HG03095 (cell line): Measurements from ENCODE around the gene TTC34.
"Not testable (repeated sequence)": the region's sequence is repeated elsewhere in the genome, so short reads cannot be mapped to it uniquely, and the experiment has no call there.

Source experiments
- ATAC-seq: cut with Tn5 transposase; IDR thresholded peaks from one replicate; pipeline ENCODE4 v1.9.1; 2021; ENCODE audit warnings: moderate library complexity; ENCODE audit not compliant: unreplicated experiment

Gene TTC34

DNA sequence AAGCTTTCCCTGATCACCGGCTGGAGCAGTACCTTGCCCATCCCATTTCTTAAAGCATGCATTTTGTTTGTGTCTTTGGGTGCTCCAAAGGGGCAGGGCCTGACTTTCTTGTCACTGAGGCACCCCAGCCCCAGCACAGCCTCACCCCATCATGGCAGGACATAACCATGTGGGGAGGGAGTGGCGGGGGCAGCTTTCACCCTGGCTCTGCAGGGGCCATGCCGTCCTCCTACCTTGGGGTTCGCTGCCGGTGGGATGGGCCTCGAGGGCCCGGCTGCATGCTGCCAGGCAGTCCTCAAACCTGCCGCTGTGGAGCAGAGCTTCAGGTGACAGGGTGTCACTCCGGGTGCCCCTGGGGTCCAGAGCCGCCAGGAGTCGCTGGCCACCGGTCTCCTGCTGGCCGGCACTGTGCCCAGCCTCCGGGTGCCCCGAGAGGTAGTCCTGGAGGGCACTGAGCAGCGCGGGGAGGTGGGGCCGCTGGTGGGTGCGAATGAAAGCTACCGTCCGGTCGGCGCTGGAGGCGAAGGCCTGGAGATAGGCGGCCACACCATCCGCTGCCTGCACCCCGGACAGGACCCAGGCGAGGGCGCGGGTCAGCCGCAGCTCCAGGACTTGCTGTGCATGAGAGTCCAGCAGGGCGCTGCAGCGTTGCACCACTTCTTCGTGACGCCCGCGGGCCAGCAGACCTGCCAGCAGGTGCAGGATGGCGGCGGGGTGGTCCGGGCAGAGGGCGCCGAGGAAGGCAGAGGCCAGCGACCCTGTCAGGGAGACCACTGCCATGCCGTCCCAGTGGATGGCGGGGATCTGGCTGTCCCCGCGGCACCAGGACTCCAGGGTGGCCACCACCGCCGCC is 1.5 kb downstream of the TTC34 start:
- no peak for ATAC-seq

DNA sequence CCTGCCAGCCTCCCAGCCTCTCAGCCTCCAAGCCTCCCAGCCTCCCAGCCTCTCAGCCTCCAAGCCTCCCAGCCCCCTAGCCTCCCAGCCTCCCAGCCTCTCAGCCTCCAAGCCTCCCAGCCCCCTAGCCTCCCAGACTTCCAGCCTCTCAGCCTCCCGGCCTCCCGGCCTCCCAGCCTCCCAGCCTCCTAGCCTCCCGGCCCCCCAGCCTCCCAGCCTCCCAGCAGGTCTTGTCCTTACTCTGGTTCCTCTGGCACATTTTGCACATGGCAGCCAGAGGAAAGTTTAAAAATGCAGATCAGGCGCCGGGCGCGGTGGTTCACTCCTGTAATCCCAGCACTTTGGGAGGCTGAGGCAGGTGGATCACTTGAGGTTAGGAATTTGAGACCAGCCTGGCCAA is 2.5 kb downstream of the TTC34 start:
- ATAC-seq = not testable (repeated sequence)

- ATAC-seq = no peak
Observed at GRCh38 chr1:2797741-2798016, 3.8 kb downstream of the TTC34 start.

- no peak for ATAC-seq
Observed at GRCh38 chr1:2796890-2797740, 4.4 kb downstream of the TTC34 start.

GRCh38 chr1:2795926-2796325 is 5.6 kb downstream of the TTC34 start:
- ATAC-seq = no peak

DNA sequence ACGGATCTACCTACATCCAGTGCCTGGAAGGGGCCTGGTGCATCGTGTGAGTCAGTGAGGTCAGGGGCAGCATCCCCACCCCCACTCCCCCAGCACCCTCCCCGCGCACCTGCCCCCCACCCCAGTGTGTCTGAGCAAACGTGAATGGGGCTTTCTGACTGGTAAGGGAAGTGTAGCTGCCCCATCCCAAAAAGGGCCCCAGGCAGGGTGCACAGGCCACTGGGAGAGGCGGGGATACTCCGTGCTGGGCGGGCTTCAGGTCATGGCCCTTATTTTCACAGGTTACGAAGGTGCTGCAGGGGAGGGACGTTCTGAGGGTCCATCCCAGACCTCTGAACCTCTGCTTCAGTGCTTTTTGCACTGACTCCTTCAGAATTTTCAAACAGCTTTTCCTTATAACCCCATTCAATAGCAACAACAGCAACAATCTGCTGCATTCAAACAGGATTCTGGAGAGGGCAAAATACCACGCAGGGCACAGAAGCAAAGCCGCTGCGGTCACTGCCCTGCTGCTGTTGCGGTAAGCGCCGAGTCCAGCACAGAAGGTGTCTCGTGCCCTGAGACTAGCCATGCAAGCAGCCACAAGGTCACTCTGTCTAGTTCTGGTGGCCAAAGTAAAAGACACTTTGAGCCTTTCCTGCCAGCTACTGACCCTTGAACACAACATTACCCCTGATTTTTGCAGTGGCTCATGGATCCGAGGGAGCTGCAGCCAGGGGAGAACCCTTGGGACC is 10.3 kb downstream of the TTC34 start:
- ATAC-seq = no peak

DNA sequence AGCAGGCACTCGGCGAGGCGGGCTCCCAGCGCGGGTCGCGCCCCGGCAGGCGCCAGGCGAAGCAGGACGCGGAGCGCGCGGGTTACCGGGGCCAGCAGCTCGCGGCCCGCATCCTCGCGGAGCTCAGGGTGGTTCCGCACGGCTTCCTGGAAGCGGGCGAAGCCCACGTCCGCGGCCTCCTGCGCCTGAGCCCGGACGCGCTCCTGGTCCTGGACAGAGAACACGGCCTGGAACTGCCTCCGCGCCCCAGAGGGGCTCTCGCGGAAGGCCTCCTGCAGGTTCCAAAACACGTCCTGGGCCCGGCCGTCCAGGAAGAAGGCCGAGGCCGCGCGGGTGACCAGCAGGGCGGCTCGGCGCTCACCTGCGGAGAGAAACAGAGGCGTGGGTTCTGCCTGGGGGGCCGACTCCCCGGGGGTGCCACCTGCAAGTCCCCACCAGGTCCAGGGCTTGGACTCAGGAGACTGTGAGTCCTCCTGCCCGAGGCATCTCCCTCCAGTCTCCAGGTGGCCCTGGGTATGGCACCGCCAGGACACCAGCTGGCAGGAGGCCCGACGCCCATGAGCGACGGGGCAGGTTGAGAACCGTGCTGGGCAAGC is 11.4 kb downstream of the TTC34 start:
- ATAC-seq = no peak

GRCh38 chr1:2789164-2789985 is 12.1 kb downstream of the TTC34 start:
- no peak for ATAC-seq

GRCh38 chr1:2788506-2789163 is 12.9 kb downstream of the TTC34 start:
- no peak for ATAC-seq

GRCh38 chr1:2787163-2787911 is 14.2 kb downstream of the TTC34 start:
- ATAC-seq = no peak

DNA sequence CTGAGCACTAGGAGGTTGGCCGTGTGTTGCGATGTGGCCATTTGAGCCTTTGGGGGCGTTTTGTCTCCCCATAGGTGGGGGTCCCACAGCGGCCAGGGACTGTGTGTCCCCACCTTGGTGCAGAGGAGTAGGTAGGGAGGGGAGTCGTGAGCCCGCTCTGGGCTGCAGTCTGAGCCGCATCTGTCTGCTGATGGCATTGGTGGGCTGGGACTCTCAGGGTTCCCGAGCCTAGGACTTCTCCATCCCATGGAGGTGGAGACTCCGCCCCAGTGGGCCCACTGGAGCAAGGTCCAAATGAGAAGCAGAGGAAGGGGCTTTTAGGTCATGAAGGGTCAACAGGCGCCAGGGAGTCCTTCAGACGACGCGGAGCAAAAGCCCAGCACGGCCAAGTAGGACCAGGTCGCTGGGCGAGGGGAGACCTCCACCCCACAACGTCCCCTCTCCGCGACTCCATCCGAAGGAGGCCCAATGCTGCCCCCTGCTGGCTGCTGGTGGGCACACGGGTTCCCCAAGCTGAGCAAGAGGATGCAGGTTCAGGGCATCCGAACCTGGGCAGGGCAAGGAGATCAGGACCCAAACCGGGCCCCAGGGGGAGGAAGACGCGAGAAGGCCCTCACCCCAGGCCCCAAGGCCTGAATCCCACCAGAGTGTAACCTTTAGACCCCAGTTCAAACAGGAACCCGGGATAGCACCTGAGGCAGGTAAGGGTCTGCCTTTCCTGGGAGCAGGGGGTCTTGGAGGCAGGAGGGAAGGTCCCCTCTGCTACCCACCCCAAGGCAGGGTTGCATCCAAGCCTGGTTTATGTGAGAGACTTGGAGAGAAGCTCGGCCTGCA is 14.9 kb downstream of the TTC34 start:
- ATAC-seq = no peak

DNA sequence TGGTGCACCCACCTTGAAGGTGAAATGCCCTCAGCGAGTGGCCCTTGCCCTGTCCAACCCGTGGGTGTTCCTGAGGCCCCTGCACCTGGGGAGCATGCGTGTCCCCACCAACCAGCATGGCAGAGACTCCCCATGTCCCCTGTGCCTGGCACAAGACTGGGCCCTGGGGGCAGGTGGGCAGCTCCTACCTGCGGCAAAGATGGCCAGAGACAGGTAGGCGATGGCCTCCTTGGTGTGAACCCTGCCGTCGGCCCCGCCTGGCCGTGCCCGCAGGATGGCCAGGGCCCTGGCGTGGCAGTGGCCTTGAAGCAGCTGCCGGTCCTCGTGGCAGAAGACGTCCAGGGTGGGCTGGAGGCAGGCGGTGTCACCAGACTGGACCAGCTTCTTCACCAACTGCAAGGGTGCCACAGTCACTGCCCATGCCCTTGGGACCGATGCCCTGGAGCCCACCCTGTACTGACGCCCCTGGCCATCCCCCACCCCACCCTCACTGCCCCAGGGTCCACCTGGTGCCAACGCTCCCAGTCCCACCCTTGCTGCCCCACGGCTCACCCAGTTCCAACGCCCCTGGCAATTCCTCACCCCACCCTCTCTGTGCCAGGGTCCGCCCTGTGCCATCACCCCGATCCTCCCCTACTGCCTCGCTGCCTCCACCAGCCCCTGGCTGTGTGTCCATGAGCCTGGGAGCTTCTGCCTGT is 15.7 kb downstream of the TTC34 start:
- no peak for ATAC-seq

DNA sequence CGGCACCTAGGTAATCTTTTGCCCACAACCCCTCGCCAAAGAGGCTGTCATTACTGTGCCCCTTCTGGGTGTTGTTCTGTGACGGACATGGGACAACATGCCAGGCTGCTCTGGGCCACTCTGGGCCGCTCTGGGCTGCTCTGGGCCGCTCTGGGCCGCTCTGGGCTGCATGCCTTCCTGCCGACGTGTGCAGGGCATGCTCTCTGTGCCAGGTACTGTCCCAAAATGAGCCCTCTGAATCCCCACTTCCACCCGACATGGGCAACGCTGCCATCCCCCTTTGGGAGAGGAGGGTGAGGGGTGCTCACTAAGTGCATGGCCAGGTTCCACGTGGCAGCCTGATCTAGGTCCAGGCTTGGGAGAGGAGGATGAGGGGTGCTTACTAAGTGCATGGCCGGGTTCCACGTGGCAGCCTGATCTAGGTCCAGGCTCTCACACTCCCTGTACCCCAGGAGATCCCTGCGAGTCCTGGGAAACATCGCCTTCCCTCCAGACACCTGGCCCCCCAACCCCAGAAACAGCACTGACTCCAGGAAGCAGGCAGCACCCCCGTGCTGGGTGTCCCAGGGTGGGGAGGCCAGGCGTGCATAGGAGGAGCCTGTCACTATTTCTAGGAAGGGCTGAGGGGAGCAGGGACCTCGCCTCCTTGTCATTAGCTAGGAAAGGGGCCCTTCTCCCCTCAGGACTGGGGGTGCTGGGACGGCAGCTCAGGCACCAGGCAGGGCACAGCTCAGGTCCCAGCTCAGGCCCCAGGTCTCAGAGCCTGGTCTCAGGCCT is 16.5 kb downstream of the TTC34 start:
- no peak for ATAC-seq

DNA sequence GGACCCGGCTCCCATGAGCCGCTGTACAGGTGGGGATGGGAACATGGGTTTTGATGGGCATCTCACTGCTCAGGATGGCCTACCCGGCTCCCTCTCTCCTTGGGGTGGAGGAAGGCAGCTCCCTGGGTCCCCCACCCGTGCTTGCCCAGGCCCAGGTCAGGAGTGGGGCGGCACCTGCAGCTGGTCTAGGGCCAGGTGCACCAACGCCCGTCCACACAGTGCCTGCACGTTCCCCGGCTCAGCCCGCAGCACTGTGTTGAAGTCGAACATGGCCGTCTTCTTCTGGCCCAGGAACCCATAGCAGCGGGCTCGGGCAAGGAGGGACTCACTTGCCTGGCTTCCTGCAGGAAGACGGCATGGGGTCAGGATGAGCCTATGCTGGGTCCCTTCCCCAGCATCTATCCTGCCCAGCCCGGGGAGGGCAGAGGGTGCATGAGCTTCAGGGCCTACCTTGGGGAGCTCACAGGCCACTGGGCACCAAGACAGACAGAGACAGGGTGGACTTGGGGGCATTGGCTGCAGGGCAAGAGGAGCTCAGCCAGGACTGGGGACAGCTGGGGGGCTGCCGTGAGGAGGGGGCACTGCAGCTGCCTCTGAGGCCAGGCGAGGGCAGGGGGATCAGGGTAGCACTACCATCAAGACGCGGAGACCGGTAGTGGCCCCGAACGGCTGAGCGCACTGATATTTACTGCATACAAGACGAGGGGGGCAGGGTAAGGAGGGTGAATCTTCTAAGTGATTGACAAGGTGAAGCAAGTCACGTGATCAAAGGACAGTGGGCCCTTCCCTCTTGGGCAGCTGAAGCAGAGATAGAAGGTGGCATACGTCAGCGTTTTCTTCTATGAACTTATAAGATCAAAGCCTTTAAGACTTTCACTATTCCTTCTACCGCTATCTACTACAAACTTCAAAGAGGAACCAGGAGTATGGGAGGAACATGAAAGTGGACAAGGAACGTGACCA is 17.8 kb downstream of the TTC34 start:
- no peak for ATAC-seq

GRCh38 chr1:2783069-2783434 is 18.4 kb downstream of the TTC34 start:
- ATAC-seq = no peak

GRCh38 chr1:2781627-2782026 is 19.9 kb downstream of the TTC34 start:
- ATAC-seq = no peak
